ENCODE measurements around the gene ZKSCAN3.
"Not testable (repeated sequence)": the region's sequence is repeated elsewhere in the genome, so short reads cannot be mapped to it uniquely, and the experiment has no call there.

ZKSCAN3 gene

DNA sequence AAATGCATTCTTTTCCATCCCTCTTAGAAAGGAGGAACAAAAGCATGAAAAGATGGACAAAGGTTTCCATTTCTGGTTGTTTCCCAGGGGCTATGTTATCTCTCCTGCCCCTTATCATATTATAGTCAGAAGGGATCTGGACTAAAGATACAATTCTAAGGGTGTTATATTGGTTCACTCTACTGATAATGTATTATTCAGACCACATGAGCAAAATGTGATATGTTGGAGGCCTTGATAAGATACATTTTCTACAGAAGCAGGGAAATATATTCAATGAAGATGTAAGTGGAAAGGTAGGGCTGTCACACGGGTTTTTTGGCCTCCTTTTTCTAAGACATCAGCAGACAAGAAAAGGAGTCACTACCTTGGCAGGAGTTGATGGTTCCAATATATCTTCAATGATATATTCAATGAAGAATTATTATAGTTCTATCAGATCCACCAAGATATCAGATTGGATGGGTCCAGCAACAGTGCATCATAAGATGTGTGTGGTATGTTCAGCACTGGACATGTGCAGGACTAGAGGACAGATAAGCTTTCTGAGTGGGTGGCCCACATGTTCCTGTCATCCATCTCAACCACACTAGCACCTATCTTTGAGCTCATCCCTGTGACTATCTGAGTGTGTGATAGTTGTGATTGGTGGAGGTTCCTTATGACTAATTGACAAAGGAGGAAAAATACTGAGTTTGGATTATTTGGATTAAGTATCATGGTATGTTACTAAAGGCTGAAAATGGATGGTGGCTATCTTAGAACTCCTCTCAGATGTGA, 5.7 kb upstream of the ZKSCAN3 start:
- no peak for DNase-seq

- no peak for DNase-seq
Measured at GRCh38 chr6:28345201-28345600, 4.5 kb upstream of the ZKSCAN3 start.

- DNase-seq, result no peak
Measured at GRCh38 chr6:28347119-28347518, 2.6 kb upstream of the ZKSCAN3 start.

DNA sequence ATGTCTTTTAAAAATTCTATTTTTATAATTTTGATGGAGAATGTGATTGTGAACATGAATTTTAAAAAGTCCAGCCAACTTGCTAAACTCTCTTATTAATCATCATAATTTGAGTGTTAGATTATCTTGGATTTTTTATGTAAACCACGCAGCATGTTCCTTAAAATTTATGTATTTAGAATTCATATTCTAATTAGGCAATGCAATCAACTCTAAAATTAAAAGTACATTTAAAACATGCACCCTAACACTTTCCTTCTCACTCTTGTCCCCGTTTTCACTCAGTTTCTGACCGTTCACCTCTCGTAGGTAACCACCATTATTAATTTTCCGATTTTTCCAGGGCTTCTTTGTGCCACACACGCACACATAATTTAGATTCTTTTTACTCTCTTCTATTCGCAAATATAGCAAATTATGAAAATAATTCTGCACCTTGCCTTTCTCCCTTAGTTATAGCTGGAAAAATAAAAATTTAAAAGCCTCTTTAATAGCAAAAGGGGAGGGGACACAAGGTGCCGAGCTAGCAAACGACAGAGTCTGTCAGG, 329 bp upstream of the ZKSCAN3 start:
- no peak for DNase-seq

- no peak for DNase-seq
Measured at GRCh38 chr6:28351087-28351486, 1.3 kb downstream of the ZKSCAN3 start.

- no peak for DNase-seq
Measured at GRCh38 chr6:28351493-28351925, 1.8 kb downstream of the ZKSCAN3 start.

- DNase-seq, result no peak
Measured at GRCh38 chr6:28353356-28353755, 3.6 kb downstream of the ZKSCAN3 start.

DNA sequence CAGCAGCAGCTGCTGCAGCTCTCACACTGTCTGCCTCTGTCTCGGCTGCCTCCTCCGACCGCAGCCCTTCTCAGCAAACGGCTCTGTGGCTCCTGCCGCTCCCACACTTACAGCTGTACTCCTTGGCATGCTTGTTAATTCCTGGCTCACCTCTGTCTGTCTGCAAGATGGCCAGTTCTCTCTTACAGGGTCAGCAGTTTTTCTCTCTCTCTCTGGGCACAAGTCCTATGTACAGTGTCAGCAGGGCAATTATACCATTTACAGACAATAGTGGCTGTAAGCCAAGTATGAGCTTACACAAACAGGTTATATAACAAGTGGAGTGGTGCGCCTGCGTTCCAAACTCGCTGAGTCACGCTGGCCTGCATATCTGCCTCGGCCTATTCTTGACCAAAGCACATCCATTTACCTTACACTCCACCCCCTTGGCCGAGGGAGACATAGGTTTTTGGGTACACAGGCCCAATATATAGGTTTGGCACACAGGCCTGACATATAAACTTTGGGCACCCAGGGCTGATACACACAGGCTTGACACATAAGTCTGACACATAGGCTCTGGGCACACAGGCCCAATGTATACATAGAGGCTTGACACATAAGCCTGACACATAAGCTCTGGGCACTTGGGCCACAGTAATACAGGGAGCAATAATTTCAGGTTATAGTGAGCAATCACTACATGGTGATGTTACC, 4.4 kb downstream of the ZKSCAN3 start:
- no peak for DNase-seq

DNA sequence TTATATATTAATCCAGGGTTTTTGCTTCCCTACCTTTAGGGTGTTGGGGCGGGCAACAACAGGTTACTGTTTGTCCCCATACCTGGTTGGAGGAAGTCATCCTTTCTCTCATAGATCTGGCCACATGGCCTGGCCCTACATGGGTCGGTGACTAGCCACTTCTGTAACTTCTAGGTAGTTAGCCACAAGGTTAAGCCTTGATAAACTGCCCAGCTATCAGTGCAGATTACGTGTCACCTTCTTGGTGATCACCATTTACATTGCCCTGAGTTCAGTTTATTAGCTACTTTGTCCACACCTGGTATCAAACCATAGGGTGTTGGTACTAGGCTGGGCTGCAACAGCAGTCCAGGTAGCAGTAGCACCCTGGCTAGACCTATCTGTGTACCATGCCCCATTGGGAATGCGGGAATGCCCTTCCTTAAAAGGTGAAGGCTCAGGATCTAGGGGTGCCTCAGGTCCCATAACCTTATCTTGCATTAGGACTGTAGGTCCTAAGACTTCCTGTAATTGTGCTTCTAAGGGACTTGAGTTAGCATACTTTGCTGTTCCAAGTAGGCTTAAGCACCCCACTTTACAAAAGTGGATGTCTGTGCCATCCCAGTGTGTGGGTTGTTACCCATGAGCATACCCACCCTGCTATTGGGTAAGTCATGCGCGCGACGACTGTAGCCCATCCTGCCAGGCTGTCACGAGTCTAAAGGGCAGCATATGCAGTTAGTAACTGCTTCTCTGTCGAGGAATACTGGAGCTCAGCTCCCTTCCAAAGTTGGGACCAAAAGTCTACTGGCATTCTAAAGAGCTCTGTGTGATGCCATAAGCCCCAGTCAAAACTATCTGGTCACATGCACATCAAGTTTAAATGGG, 5.2 kb downstream of the ZKSCAN3 start:
- DNase-seq, result no peak

- peak; percentile 53 to 75 for DNase-seq
Measured at GRCh38 chr6:28355743-28356665, 6.3 kb downstream of the ZKSCAN3 start.

DNA sequence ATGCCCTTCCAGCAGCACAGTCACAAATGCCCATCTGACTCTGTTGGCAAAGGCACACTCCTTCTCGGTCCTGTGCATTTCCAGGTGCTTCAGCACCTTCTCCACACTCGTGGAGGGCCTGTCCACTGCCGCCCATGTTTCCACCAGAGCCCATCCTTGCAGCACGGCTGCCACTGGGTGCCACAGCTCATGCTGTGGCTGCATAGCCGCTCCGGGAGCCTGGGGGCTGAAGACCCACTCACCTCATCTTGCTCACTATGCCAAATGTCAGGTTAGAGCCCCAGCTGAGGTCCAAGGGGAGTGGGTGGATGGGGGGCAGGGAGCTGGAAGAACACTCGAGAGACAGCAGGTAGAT, 6.9 kb downstream of the ZKSCAN3 start:
- no peak for DNase-seq

DNA sequence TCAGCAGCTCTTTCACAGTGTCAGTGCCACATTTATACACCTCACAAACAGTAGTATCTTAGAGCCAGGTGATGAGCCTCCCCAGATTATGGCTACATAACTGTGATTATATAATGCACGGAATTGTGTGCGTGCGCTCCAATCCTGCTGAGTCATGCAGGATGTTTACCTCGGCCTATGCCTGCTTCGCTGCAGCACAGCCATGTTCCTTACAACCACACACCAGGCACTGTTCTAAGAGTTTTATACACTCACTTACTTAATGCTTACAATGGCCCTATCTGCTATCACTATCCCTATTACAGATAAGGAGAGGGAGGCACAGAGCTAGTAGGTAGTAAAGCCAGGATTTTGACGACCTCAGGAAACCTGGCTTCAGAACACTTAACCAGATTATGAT, 7.3 kb downstream of the ZKSCAN3 start:
- DNase-seq, result no peak

DNA sequence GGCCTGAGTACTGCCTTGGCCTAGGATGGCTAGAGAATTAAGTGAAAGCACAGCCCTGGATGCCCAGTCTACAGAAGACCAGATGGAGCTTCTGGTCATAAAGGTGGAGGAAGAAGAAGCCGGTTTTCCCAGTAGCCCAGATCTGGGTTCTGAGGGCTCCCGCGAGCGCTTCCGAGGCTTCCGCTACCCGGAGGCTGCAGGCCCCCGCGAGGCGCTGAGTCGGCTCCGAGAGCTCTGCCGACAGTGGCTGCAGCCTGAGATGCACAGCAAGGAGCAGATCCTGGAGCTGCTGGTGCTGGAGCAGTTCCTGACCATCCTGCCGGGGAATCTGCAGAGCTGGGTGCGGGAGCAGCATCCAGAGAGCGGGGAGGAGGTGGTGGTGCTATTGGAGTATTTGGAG, 9.8 kb downstream of the ZKSCAN3 start:
- DNase-seq, result not testable (repeated sequence)

GRCh38 chr6:28360961-28361360, 11.2 kb downstream of the ZKSCAN3 start:
- no peak for DNase-seq

DNA sequence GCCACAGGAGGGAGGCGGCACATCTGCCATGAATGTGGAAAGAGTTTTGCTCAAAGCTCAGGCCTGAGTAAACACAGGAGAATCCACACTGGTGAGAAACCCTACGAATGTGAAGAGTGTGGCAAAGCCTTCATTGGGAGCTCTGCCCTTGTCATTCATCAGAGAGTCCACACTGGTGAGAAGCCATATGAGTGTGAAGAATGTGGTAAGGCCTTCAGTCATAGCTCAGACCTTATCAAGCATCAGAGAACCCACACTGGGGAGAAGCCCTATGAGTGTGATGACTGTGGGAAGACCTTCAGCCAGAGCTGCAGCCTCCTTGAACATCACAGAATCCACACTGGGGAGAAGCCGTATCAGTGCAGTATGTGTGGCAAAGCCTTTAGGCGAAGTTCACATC, 15.8 kb downstream of the ZKSCAN3 start:
- not testable (repeated sequence) for DNase-seq

- no peak for DNase-seq
Measured at GRCh38 chr6:28368522-28368921, 18.8 kb downstream of the ZKSCAN3 start.

- DNase-seq, result no peak
Measured at GRCh38 chr6:28369463-28369862, 19.7 kb downstream of the ZKSCAN3 start.

DNA sequence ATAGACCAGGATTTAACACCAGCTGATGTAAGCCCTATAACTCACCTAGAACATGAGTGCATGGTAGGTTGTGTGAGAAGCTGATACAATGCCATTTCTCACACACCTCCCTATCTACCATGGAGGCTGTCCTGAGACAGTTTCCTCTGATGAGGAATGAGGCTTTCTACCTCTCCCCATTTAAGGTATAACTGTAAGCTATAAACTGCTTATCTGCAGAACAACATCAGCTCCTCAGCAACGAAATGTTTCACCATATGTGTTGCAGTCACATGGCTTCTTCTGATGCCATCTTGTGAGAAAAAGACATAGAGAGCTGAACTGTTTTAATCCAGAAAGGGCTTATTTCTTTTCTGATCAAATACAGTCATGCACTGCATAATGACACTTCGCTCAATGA, 20.7 kb downstream of the ZKSCAN3 start:
- DNase-seq, result no peak

DNA sequence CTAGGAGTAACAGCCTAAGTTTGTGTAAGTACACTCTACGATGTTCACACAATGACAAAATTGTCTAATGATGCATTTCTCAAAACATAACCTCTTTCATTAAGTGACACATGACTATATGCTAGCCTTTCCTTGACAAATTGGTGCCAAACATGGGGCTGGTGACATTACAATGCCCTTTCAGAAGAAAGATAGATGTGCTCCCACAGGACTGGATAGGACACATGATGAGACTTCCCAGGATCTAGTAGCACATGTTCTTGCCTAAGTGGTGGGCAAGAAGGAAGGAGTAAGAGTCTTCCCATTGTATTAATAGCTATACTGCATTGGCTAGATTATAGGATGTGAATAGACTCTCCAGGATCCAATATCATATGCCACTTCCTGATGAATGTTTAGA, 21.5 kb downstream of the ZKSCAN3 start:
- no peak for DNase-seq

DNA sequence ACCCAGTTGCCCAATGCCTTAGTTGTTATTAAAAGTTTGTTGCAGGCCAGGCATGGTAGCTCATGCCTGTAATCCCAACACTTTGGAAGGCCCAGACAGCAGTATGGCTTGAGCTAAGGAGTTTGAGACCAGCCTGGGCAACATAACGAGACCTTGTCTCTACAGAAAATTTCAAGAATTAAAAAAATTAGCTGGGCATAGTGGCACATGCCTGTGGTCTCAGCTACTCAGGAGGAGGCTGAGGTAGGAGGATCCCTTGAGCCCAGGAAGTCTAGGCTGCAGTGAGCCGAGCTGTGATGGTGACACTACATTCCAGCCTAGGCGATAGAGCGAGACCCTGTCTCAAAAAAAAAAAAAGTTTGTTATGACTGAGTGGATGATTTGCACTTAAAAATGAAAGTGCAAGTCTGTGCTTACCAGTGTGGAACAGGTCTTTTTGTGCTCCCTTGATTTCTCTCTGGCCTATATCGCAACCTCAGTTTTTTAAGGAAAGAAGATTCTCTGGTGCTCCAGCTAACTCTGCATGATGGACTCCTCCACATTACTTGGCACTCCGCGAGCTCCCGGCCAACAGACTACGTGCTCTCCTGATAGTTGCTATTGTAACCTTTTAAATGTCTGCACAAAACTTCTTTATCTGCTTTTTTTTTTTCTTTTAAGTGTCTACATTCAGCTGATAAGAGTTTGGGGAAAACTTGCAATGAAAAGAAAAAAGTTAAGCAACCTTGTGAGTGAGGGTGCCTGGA, 22.1 kb downstream of the ZKSCAN3 start:
- no peak for DNase-seq

GRCh38 chr6:28373925-28374324, 24.2 kb downstream of the ZKSCAN3 start:
- DNase-seq, result no peak
